BLaER1 (cell line): ENCODE data around the gene CERK.
"Not testable (repeated sequence)": the region's sequence is repeated elsewhere in the genome, so short reads cannot be mapped to it uniquely, and the experiment has no call there.

Experiments
- H3K27ac ChIP-seq: shearing (Covaris generic); formaldehyde crosslinking; 2 replicates; pipeline ENCODE4 v1.8.1; 2022
- H3K27me3 ChIP-seq: shearing (Covaris generic); formaldehyde crosslinking; 2 replicates; pipeline ENCODE4 v1.8.1; 2022
- H3K36me3 ChIP-seq: shearing (Covaris generic); formaldehyde crosslinking; 2 replicates; pipeline ENCODE4 v1.8.1; 2022
- H3K4me1 ChIP-seq: shearing (Covaris generic); formaldehyde crosslinking; 2 replicates; pipeline ENCODE4 v1.8.1; 2022
- H3K4me2 ChIP-seq: shearing (Covaris generic); formaldehyde crosslinking; 2 replicates; pipeline ENCODE4 v1.8.1; 2022
- H3K4me3 ChIP-seq: shearing (Covaris generic); formaldehyde crosslinking; 2 replicates; pipeline ENCODE4 v1.8.1; 2022
- H3K9ac ChIP-seq: shearing (Covaris generic); formaldehyde crosslinking; 2 replicates; pipeline ENCODE4 v1.8.1; 2022
- H3K9me3 ChIP-seq: shearing (Covaris generic); formaldehyde crosslinking; 2 replicates; pipeline ENCODE4 v1.8.1; 2022
- H4K20me1 ChIP-seq: shearing (Covaris generic); formaldehyde crosslinking; 2 replicates; pipeline ENCODE4 v1.8.1; 2022
- Cebpa-rat ChIP-seq: shearing (Covaris generic); IDR thresholded peaks from 2 replicates; pipeline ENCODE4 v1.8.1; 2022

Gene CERK, protein sequence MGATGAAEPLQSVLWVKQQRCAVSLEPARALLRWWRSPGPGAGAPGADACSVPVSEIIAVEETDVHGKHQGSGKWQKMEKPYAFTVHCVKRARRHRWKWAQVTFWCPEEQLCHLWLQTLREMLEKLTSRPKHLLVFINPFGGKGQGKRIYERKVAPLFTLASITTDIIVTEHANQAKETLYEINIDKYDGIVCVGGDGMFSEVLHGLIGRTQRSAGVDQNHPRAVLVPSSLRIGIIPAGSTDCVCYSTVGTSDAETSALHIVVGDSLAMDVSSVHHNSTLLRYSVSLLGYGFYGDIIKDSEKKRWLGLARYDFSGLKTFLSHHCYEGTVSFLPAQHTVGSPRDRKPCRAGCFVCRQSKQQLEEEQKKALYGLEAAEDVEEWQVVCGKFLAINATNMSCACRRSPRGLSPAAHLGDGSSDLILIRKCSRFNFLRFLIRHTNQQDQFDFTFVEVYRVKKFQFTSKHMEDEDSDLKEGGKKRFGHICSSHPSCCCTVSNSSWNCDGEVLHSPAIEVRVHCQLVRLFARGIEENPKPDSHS

GRCh38 chr22:46737976-46738646, at the start of gene CERK:
TSS of gene CERK (minus strand) at chr22:46738252. CDS start at chr22:46738148, 104 bp downstream.
- Histone ChIP-seq H4K20me1 (peaks cover 42% of the 10 kb centered on the region), H3K9ac (peak within 1 kb of the TSS; percentile 90), H3K4me2 (peak within 1 kb of the TSS; percentile 98), H3K9me3 (0 out of 2 replicates have a peak, but pooled peaks cover 4% of the 10 kb centered on the region), H3K4me3 (peak within 1 kb of the TSS; percentile 82), H3K27ac (peak within 1 kb of the TSS; percentile 95), H3K4me1 (peaks cover 67% of the 10 kb centered on the region), H3K27me3 (no peaks in the 10 kb centered on the region), H3K36me3 (no peaks in the 10 kb centered on the region)
- TF ChIP-seq Cebpa-rat: no peak

DNA sequence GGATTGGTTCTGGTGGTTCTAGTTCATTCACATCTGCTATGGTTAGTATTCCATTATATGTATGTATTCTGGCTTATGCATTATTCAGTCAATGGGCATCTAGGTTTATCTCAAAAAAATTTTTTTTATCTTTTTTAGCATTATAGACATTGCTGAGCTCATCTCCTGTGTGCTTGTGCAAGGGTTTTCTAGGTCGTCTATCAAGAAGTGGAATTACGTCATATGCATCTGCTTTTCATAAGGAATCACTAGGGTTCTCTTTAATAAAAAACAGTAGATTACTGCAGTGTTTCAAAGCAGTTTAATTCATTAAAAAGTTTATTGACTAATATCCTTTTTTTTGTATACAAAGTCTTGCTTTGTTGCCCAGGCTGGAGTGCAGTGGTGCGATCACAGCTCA, 45.7 kb upstream of the CERK start:
- Histone ChIP-seq H3K36me3 (peaks cover 49% of the 10 kb centered on the region), H3K27me3 (no peaks in the 10 kb centered on the region), H4K20me1 (peaks cover 99% of the 10 kb centered on the region)

GRCh38 chr22:46782200-46782599, 44.1 kb upstream of the CERK start:
- H3K9ac ChIP-seq: not testable (repeated sequence)
- H3K36me3 ChIP-seq: peaks cover 49% of the 10 kb centered on the region

More for the DNA sequence above, 45.7 kb upstream of the CERK start:
- Histone ChIP-seq H3K9ac (no peak overlapping the region), H3K9me3 (peaks cover 13% of the 10 kb centered on the region), H3K4me2 (no peak overlapping the region), H3K27ac (no peak overlapping the region), H3K4me1 (peaks cover 22% of the 10 kb centered on the region), H3K4me3 (no peak overlapping the region)
- TF ChIP-seq Cebpa-rat: no peak

DNA sequence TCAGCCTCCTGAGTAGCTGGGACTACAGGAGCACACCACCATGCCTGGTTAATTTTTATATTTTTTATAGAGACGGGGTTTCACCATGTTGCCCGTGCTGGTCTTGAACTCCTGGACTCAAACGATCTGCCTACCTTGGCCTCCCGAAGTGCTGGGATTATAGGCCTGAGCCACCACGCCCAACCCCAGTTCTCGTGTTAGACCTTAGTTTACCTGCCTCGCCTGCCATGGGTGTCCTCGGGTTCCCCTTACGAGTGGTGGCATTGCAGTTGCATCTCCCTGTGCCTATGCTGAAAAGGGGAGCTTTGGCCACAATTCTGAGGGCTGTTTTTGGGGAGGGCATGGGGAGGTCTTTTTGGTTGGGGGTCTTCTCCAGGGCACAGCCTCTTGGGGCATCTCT, 43.2 kb upstream of the CERK start:
- no peak overlapping the region for H3K27ac ChIP-seq

More at GRCh38 chr22:46782200-46782599, 44.1 kb upstream of the CERK start:
- H3K27ac ChIP-seq, H3K4me3 ChIP-seq, H3K27me3 ChIP-seq, H3K4me2 ChIP-seq: not testable (repeated sequence)
- H4K20me1 ChIP-seq: peaks cover 99% of the 10 kb centered on the region
- peaks cover 13% of the 10 kb centered on the region for H3K9me3 ChIP-seq
- H3K4me1 ChIP-seq: peaks cover 21% of the 10 kb centered on the region

GRCh38 chr22:46780453-46780852, 42.4 kb upstream of the CERK start:
- Histone ChIP-seq H3K27me3 (no peaks in the 10 kb centered on the region), H3K4me3 (no peak overlapping the region), H3K27ac (no peak overlapping the region), H3K36me3 (peaks cover 41% of the 10 kb centered on the region), H3K9me3 (peaks cover 7% of the 10 kb centered on the region), H3K4me1 (peaks cover 31% of the 10 kb centered on the region), H3K4me2 (no peak overlapping the region), H3K9ac (no peak overlapping the region), H4K20me1 (peaks cover 100% of the 10 kb centered on the region)
- TF ChIP-seq Cebpa-rat: no peak

More for the DNA sequence above, 43.2 kb upstream of the CERK start:
- Histone ChIP-seq H3K4me1 (peaks cover 23% of the 10 kb centered on the region), H3K4me3 (no peak overlapping the region), H3K4me2 (no peak overlapping the region), H4K20me1 (peaks cover 99% of the 10 kb centered on the region), H3K36me3 (peaks cover 45% of the 10 kb centered on the region), H3K9me3 (peaks cover 13% of the 10 kb centered on the region), H3K9ac (no peak overlapping the region), H3K27me3 (no peaks in the 10 kb centered on the region)
- TF ChIP-seq Cebpa-rat: no peak

DNA sequence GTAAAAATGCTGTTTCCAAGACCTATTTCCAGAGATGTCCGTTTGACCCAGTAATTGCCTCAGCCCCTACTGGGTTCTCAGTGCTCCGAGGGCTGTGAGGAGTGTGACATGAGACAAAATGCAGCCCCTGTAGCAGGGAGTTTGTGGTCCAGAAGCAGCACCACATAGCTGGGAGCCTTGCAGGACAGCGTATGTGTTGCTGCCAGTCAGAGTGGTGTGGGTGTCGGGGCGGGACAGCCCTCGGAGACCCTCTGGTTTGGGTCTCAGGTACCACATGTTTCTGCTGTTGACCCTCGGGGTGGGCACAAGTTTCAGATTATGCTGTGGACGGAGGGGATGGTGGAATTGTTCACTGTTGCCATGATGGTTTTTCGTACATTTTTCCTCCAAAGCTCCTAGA, 41.6 kb upstream of the CERK start:
- Histone ChIP-seq H3K27me3 (no peaks in the 10 kb centered on the region), H4K20me1 (peaks cover 100% of the 10 kb centered on the region), H3K4me2 (no peak overlapping the region), H3K36me3 (peaks cover 36% of the 10 kb centered on the region), H3K9me3 (no peaks in the 10 kb centered on the region), H3K4me3 (no peak overlapping the region), H3K9ac (no peak overlapping the region), H3K27ac (no peak overlapping the region), H3K4me1 (peaks cover 39% of the 10 kb centered on the region)
- TF ChIP-seq Cebpa-rat: no peak

DNA sequence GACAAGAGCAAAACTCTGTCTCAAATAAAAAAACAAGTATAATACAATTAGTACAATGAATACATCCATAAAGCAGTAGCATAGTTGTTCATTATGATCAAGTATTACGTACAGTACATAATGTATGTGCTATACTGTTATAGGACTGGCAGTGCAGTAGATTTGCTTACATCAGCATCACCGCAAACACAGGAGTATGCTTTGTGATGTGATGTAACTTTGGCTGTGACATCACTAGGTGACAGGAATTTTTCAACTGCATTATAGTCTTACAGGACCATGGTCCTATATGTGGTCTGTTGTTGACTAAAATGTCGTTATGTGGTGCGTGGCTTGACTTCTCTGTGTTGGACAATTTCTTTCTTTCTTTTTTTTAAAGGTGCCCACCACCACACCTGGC, 41.0 kb upstream of the CERK start:
- Histone ChIP-seq H3K9ac (no peak overlapping the region), H3K36me3 (peaks cover 36% of the 10 kb centered on the region), H3K9me3 (no peaks in the 10 kb centered on the region), H3K27me3 (no peaks in the 10 kb centered on the region), H3K4me2 (no peak overlapping the region), H3K4me1 (peaks cover 45% of the 10 kb centered on the region), H3K27ac (no peak overlapping the region), H3K4me3 (no peak overlapping the region), H4K20me1 (peaks cover 94% of the 10 kb centered on the region)
- no peak for TF ChIP-seq Cebpa-rat

- H3K27ac ChIP-seq: peak overlapping the region; percentile 76
- peak overlapping the region; percentile 21; the same call in 1 of the 2 replicates for H3K4me3 ChIP-seq
- H3K4me1 ChIP-seq: peaks cover 60% of the 10 kb centered on the region
- TF ChIP-seq Cebpa-rat: no peak
- peaks cover 26% of the 10 kb centered on the region for H3K36me3 ChIP-seq
- no peaks in the 10 kb centered on the region for H3K27me3 ChIP-seq
- peaks cover 89% of the 10 kb centered on the region for H4K20me1 ChIP-seq
- no peaks in the 10 kb centered on the region for H3K9me3 ChIP-seq
- H3K4me2 ChIP-seq: peak overlapping the region; percentile 94
- H3K9ac ChIP-seq: peak overlapping the region; percentile 66; the same call in 1 of the 2 replicates
Observed at GRCh38 chr22:46777609-46777970, 39.5 kb upstream of the CERK start.

DNA sequence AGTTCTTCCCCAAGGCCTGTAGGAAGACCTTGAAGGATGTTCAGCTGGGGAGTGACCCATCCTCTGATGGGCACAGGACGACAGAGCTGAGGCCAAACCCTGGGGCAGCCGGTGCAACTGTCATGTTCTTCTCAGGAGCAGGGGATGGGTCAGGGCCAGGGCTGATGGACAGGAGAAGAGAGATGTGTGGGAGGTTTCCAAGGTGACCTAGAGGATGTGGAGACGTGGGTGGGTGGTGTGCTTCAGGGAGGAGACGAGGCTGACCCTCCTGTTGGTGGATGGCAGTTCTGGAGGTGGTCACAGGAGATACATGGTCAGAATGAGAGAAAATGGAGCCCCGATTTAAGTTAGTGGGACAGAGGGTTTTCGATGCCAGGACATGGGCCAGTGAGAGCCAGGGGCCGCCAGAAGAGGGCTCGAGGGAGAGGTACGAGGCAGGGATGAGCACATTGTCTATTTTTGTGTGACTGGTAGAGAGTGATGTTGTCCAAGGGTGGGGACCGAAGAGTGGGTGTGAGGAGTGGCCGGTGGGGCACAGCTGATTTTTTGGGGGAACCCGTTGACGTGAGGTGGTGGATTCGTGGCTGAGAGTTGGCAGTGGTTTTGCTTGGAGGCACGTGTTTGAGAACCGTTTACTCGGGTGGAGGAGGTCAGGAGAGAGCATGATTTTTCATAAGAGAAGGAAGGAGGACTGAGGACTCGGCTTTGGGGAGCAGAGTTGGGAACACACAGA, 39.0 kb upstream of the CERK start:
- no peaks in the 10 kb centered on the region for H3K9me3 ChIP-seq
- peaks cover 20% of the 10 kb centered on the region for H3K36me3 ChIP-seq
- H4K20me1 ChIP-seq: peaks cover 83% of the 10 kb centered on the region
- H3K4me2 ChIP-seq: peak overlapping the region; percentile 94
- H3K27me3 ChIP-seq: no peaks in the 10 kb centered on the region
- peaks cover 60% of the 10 kb centered on the region for H3K4me1 ChIP-seq
- H3K27ac ChIP-seq: peak overlapping the region; percentile 76
- peak overlapping the region; percentile 21; the same call in 1 of the 2 replicates for H3K4me3 ChIP-seq
- peak overlapping the region; percentile 66 for H3K9ac ChIP-seq
- TF ChIP-seq Cebpa-rat: no peak
